22Rv1 (cell line): ENCODE results near the gene SCMH1.

ENCODE experiments used
- CTCF ChIP-seq: fragments of 450-650 bp; IDR thresholded peaks from 2 replicates; pipeline ENCODE4 v1.5.1; 2017; ENCODE audit warnings: mild to moderate bottlenecking
- ZFX ChIP-seq: fragments of 450-650 bp; IDR thresholded peaks from 2 replicates; pipeline ENCODE4 v1.6.1; 2017; ENCODE audit warnings: antibody characterized with exemption, borderline replicate concordance

GRCh38 chr1:41056907-41057306, 185.2 kb downstream of the SCMH1 start:
- TF ChIP-seq CTCF (no peak), ZFX (no peak)
